Neuronal stem cell (in vitro differentiated cells): ENCODE measurements around the gene ADGRF1.

Experiments
- DNase-seq: peaks from one replicate; pipeline ENCODE4 v3.0.0-alpha.2; 2013; ENCODE audit warnings: low spot score
- H2AFZ ChIP-seq: one replicate; pipeline ENCODE4 v1.6.1; 2013; ENCODE audit warnings: mild to moderate bottlenecking, low read length, inconsistent platforms
- H2AK5ac ChIP-seq: 2 replicates; pipeline ENCODE4 v1.6.1; 2013; ENCODE audit warnings: low read depth, mild to moderate bottlenecking, inconsistent platforms, low read length, moderate library complexity, mixed read lengths
- H2BK120ac ChIP-seq: 2 replicates; pipeline ENCODE4 v1.6.1; 2013; ENCODE audit warnings: low read depth, mild to moderate bottlenecking, inconsistent platforms, low read length, moderate library complexity, mixed read lengths
- H2BK12ac ChIP-seq: one replicate; pipeline ENCODE4 v1.6.1; 2013; ENCODE audit warnings: low read length, inconsistent platforms
- H2BK15ac ChIP-seq: 2 replicates; pipeline ENCODE4 v1.6.1; 2013; ENCODE audit warnings: mild to moderate bottlenecking, low read length, inconsistent platforms, mixed read lengths
- H2BK5ac ChIP-seq: one replicate; pipeline ENCODE4 v1.6.1; 2013; ENCODE audit warnings: inconsistent platforms, mild to moderate bottlenecking, low read length, moderate library complexity
- H3K14ac ChIP-seq: one replicate; pipeline ENCODE4 v1.6.1; 2013; ENCODE audit warnings: low read length, inconsistent platforms
- H3K18ac ChIP-seq: 2 replicates; pipeline ENCODE4 v1.6.1; 2013; ENCODE audit warnings: low read length, inconsistent platforms
- H3K23ac ChIP-seq: 2 replicates; pipeline ENCODE4 v1.6.1; 2013; ENCODE audit warnings: low read depth, mild to moderate bottlenecking, mixed read lengths, low read length, inconsistent platforms; ENCODE audit not compliant: poor library complexity
- H3K27ac ChIP-seq: replicated peaks from 3 replicates; pipeline ENCODE4 v1.5.1; 2013; ENCODE audit warnings: low read length, inconsistent platforms
- H3K27me3 ChIP-seq, 3 experiments: 2 replicates each; pipeline ENCODE4 v1.6.1; 2013; ENCODE audit warnings: low read length in 3 of 3, mild to moderate bottlenecking in 2 of 3, inconsistent platforms in 1 of 3, low read depth in 1 of 3, mixed read lengths in 1 of 3, moderate library complexity in 1 of 3; ENCODE audit not compliant: control insufficient read depth in 3 of 3, insufficient read depth in 3 of 3
- H3K36me3 ChIP-seq, 2 donors: replicated peaks in 1 of 2; 2 replicates each; pipeline ENCODE4 v1.6.1; 2013; ENCODE audit warnings: low read length in 2 of 2; ENCODE audit not compliant: control insufficient read depth in 2 of 2, insufficient read depth in 2 of 2
- H3K4ac ChIP-seq: 2 replicates; pipeline ENCODE4 v1.6.1; 2013; ENCODE audit warnings: inconsistent platforms, mild to moderate bottlenecking, low read length, moderate library complexity
- H3K4me1 ChIP-seq, 2 donors: 1 replicate in 1 of 2; 2 replicates in 1 of 2; pipeline ENCODE4 v1.6.1; 2013; ENCODE audit warnings: low read length in 2 of 2, low read depth in 1 of 2; ENCODE audit not compliant: control insufficient read depth in 2 of 2, insufficient read depth in 1 of 2
- H3K4me2 ChIP-seq: one replicate; pipeline ENCODE4 v1.6.1; 2013; ENCODE audit warnings: mild to moderate bottlenecking, low read length, inconsistent platforms; ENCODE audit not compliant: insufficient read depth, poor library complexity, severe bottlenecking
- H3K4me3 ChIP-seq, 2 donors: 2 replicates each; pipeline ENCODE4 v1.5.1; 2013; ENCODE audit warnings: low read length in 2 of 2, mild to moderate bottlenecking in 2 of 2, inconsistent platforms in 1 of 2, moderate library complexity in 1 of 2
- H3K79me1 ChIP-seq: one replicate; pipeline ENCODE4 v1.6.1; 2013; ENCODE audit warnings: low read depth, mild to moderate bottlenecking, inconsistent platforms, low read length, moderate library complexity
- H3K9ac ChIP-seq: one replicate; pipeline ENCODE4 v1.6.1; 2013; ENCODE audit warnings: mild to moderate bottlenecking, low read depth, low read length, inconsistent platforms; ENCODE audit not compliant: poor library complexity
- H3K9me3 ChIP-seq, 2 donors: replicated peaks in 1 of 2; 2 replicates each; pipeline versions ENCODE3 to v1.6.1; 2013; ENCODE audit warnings: low read length in 2 of 2, mild to moderate bottlenecking in 2 of 2, inconsistent platforms in 1 of 2, low read depth in 1 of 2, mixed read lengths in 1 of 2, moderate library complexity in 1 of 2; ENCODE audit not compliant: control insufficient read depth in 2 of 2, insufficient read depth in 1 of 2
- H4K8ac ChIP-seq: one replicate; pipeline ENCODE4 v1.6.1; 2013; ENCODE audit warnings: low read depth, mild to moderate bottlenecking, inconsistent platforms, low read length, moderate library complexity
- H4K91ac ChIP-seq: one replicate; pipeline ENCODE4 v1.6.1; 2013; ENCODE audit warnings: low read length, low read depth, mild to moderate bottlenecking, inconsistent platforms; ENCODE audit not compliant: poor library complexity
- WGBS, 2 donors: extraction: QIAGEN DNeasy Blood & Tissue Kit; methylation state at CpG; one replicate each; pipeline ENCODE4 v1.1.7; 2013; ENCODE audit warnings: missing lambda C conversion rate in 2 of 2, mixed read lengths in 1 of 2; ENCODE audit not compliant: insufficient read length in 2 of 2, insufficient replicate concordance in 1 of 2; ENCODE audit errors: extremely low coverage in 2 of 2; 5-methylcytosine and 5-hydroxymethylcytosine counted together

ADGRF1 gene

DNA sequence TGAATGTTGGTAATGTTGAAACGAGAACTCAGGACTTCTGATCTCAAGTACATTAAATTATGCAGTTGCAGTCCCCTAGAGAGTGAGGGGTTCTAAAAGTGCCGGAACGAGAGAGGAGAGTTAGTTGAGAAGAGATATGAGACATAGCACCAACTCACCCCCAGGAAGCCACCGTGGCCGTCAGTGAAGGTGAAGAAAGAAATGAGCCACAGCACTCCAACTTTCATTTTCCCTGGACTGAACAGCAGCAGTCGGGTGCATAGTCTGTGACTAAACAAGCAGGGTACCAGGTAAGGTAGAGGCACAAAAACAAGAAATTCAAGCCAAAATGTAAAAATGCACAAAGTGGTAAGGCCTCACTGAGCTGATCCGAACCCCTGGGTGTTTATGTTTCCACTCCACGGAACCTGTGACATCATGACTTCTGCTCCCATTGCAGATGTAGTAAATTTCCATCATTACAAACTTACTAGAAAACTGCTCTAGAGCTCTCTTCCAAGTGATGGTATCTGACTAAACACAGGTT, 13.2 kb downstream of the ADGRF1 start:
- no peaks in the 10 kb centered on the region for H3K4me1 ChIP-seq
- no peak overlapping the region for H2BK15ac ChIP-seq
- H3K23ac ChIP-seq = no peak overlapping the region
- no peak overlapping the region for H3K14ac ChIP-seq
- H2AK5ac ChIP-seq = no peak overlapping the region
- H3K9ac ChIP-seq = no peak overlapping the region
- no peak overlapping the region for H3K4me2 ChIP-seq
- no peaks in the 10 kb centered on the region for H3K27me3 ChIP-seq
- H3K4me3 ChIP-seq = no peak overlapping the region
- H2BK120ac ChIP-seq = no peak overlapping the region
- no peak overlapping the region for H3K18ac ChIP-seq
- H2AFZ ChIP-seq = no peak overlapping the region
- no peak for DNase-seq
- no peak overlapping the region for H4K91ac ChIP-seq
- no peak overlapping the region for H3K27ac ChIP-seq
- no peak overlapping the region for H3K4ac ChIP-seq
- H4K8ac ChIP-seq = no peak overlapping the region
- no peaks in the 10 kb centered on the region for H3K36me3 ChIP-seq
- H2BK12ac ChIP-seq = no peak overlapping the region
- no peak overlapping the region for H2BK5ac ChIP-seq
- no peaks in the 10 kb centered on the region for H3K9me3 ChIP-seq
- H3K79me1 ChIP-seq = no peaks in the 10 kb centered on the region
- no CpG with 5 or more reads among the region's 8 CpGs for WGBS, 2 donors

DNA sequence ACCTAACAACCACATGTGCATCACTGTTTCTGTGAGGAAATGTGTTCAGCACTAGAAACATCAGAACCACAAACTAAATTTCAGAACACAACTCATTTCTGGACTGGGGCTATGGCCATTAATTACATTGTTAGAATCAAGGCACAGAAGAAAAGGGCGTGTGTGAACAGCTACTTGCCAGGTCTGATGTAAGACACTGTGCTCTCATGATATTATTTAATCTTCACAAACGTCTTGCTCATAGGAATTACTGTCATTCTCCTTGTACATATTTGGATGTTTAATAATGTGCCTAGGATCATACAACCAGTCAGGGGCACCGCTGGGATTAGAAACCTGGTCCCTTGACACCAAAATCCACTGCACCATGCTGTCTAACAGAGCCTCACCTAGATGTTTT, 14.8 kb downstream of the ADGRF1 start:
- no peaks in the 10 kb centered on the region for H3K36me3 ChIP-seq
- no peaks in the 10 kb centered on the region for H3K79me1 ChIP-seq
- H2AK5ac ChIP-seq = no peak overlapping the region
- H2BK120ac ChIP-seq = no peak overlapping the region
- H2AFZ ChIP-seq = no peak overlapping the region
- H4K8ac ChIP-seq = no peak overlapping the region
- no peak overlapping the region for H3K18ac ChIP-seq
- H2BK15ac ChIP-seq = no peak overlapping the region
- no CpG with 5 or more reads among the region's 3 CpGs for WGBS, 2 donors
- H2BK5ac ChIP-seq = no peak overlapping the region
- H3K23ac ChIP-seq = no peak overlapping the region
- H3K4me3 ChIP-seq = no peak overlapping the region
- no peak for DNase-seq
- H2BK12ac ChIP-seq = no peak overlapping the region
- no peak overlapping the region for H4K91ac ChIP-seq
- no peak overlapping the region for H3K27ac ChIP-seq
- H3K9me3 ChIP-seq = no peaks in the 10 kb centered on the region
- no peaks in the 10 kb centered on the region for H3K27me3 ChIP-seq
- no peak overlapping the region for H3K14ac ChIP-seq
- H3K4ac ChIP-seq = no peak overlapping the region
- H3K4me1 ChIP-seq = no peaks in the 10 kb centered on the region
- H3K4me2 ChIP-seq = no peak overlapping the region
- H3K9ac ChIP-seq = no peak overlapping the region

- H3K4me1 ChIP-seq = no peaks in the 10 kb centered on the region
- no peaks in the 10 kb centered on the region for H3K36me3 ChIP-seq
- H3K4me3 ChIP-seq = peak overlapping the region in 1 of 2 donors; percentile 30
- no peak overlapping the region for H3K4ac ChIP-seq
- H4K8ac ChIP-seq = no peak overlapping the region
- H3K9me3 ChIP-seq = no peaks in the 10 kb centered on the region
- no peaks in the 10 kb centered on the region for H3K79me1 ChIP-seq
- no peak overlapping the region for H3K4me2 ChIP-seq
- no peaks in the 10 kb centered on the region for H3K27me3 ChIP-seq
- H2BK120ac ChIP-seq = no peak overlapping the region
- H3K27ac ChIP-seq = no peak overlapping the region
- no peak overlapping the region for H2AFZ ChIP-seq
- H3K9ac ChIP-seq = no peak overlapping the region
- peak overlapping the region; percentile 81 for H3K18ac ChIP-seq
- WGBS, 2 donors = no CpG with 5 or more reads among the region's 5 CpGs
- H4K91ac ChIP-seq = no peak overlapping the region
- H3K23ac ChIP-seq = no peak overlapping the region
- no peak overlapping the region for H2BK12ac ChIP-seq
- DNase-seq = no peak
- H3K14ac ChIP-seq = peak overlapping the region; percentile 44
- H2AK5ac ChIP-seq = no peak overlapping the region
- H2BK5ac ChIP-seq = no peak overlapping the region
- H2BK15ac ChIP-seq = no peak overlapping the region
Observed at GRCh38 chr6:47026679-47027078, 15.5 kb downstream of the ADGRF1 start.

GRCh38 chr6:47023573-47023972, 18.6 kb downstream of the ADGRF1 start:
- no peak for DNase-seq
- no peak overlapping the region for H4K91ac ChIP-seq
- WGBS, 2 donors = no CpG with 5 or more reads among the region's 1 CpG

More at GRCh38 chr6:47023573-47023972, 18.6 kb downstream of the ADGRF1 start:
- no peaks in the 10 kb centered on the region for H3K27me3 ChIP-seq
- H3K4ac ChIP-seq = no peak overlapping the region
- no peak overlapping the region for H2AK5ac ChIP-seq
- H2BK15ac ChIP-seq = no peak overlapping the region
- no peak overlapping the region for H2AFZ ChIP-seq
- no peak overlapping the region for H3K4me3 ChIP-seq
- no peak overlapping the region for H3K9ac ChIP-seq
- no peaks in the 10 kb centered on the region for H3K4me1 ChIP-seq
- H3K18ac ChIP-seq = no peak overlapping the region
- no peak overlapping the region for H2BK120ac ChIP-seq
- H2BK5ac ChIP-seq = no peak overlapping the region
- H3K23ac ChIP-seq = no peak overlapping the region
- H3K14ac ChIP-seq = no peak overlapping the region
- no peaks in the 10 kb centered on the region for H3K9me3 ChIP-seq
- H3K79me1 ChIP-seq = no peaks in the 10 kb centered on the region
- H3K36me3 ChIP-seq = no peaks in the 10 kb centered on the region
- no peak overlapping the region for H4K8ac ChIP-seq
- no peak overlapping the region for H2BK12ac ChIP-seq
- no peak overlapping the region for H3K27ac ChIP-seq
- H3K4me2 ChIP-seq = no peak overlapping the region
